AG04450 (cell line): ENCODE results near the gene GLYATL1B. TPM values are rescaled to one million over a fixed set of nuclear protein-coding genes. Genes with fewer than 3 reads are reported as not detected.
A peak's percentile ranks its signal among the peaks of the same experiment; 100 is the strongest.

Experiments
- CTCF ChIA-PET: fragments of 300-600, 350-600 bp; formaldehyde crosslinking; extraction: SDS; loops from one replicate; lab custom pipeline; 2022; ENCODE audit warnings: antibody characterized with exemption, inconsistent platforms; lab: Charles Lee
- POLR2A ChIA-PET: fragments of 350-600 bp; formaldehyde crosslinking; extraction: SDS; loops from one replicate; lab custom pipeline; 2021; ENCODE audit warnings: antibody characterized with exemption, inconsistent platforms; lab: Yijun Ruan, JAX
- DNase-seq: peaks from one replicate; pipeline ENCODE4 v3.0.0-alpha.2; 2011; ENCODE audit warnings: low read depth, low spot score
- H3K27ac ChIP-seq: one replicate; pipeline ENCODE4 v1.5.1; 2012; ENCODE audit warnings: low read depth, low read length, control low read depth
- H3K27me3 ChIP-seq: one replicate; pipeline ENCODE4 v1.6.0; 2012; ENCODE audit warnings: low read length; ENCODE audit not compliant: control insufficient read depth, insufficient read depth
- H3K4me3 ChIP-seq: 2 replicates; pipeline ENCODE4 v1.5.1; 2011; ENCODE audit warnings: mild to moderate bottlenecking, low read depth, low read length, control low read depth
- H3K9me3 ChIP-seq: 2 replicates; pipeline ENCODE4 v1.5.1; 2012; ENCODE audit warnings: low read length; ENCODE audit not compliant: control insufficient read depth, insufficient read depth
- CTCF ChIP-seq: IDR thresholded peaks from 2 replicates; pipeline ENCODE4 v1.5.1; 2011; ENCODE audit warnings: low read depth, low read length, control low read depth, inconsistent platforms
- polyA plus RNA-seq: library from polyadenylated mRNA; depleted of rRNA; stranded (reverse); fragments of >200 nt; gene quantifications from 2 replicates; pipeline ENCODE4 v1.2.3, GENCODE V29; 2011; rRNA removed

The GLYATL1B gene
- polyA plus RNA-seq, 1 experiment = not detected

GRCh38 chr11:59141673-59142460 is 55.8 kb downstream of the GLYATL1B start:
- CTCF ChIA-PET = interaction anchor here (0.6 to 10.5 kb wide), 9 partner anchors 12 to 1760 kb away, joined by 3 to 143 read pairs (median 4); no protein-coding TSS in a partner anchor
- peak overlapping the region; percentile 97 for H3K27ac ChIP-seq
- DNase-seq = no peak
- peak overlapping the region; percentile 90 for H3K4me3 ChIP-seq
- H3K27me3 ChIP-seq = no peaks in the 10 kb centered on the region
- TF ChIP-seq CTCF = no peak
- no peaks in the 10 kb centered on the region; the same call in 1 of the 2 replicates for H3K9me3 ChIP-seq
- POLR2A ChIA-PET = interaction anchor here (0.6 to 1.6 kb wide), 6 partner anchors 16 to 528 kb away, joined by 3 to 8 read pairs (median 4); no protein-coding TSS in a partner anchor

- ChIA-PET CTCF (interaction anchor here (0.8 to 10.5 kb wide), 7 partner anchors 12 to 242 kb away, joined by 3 to 143 read pairs (median 5); no protein-coding TSS in a partner anchor), POLR2A (interaction anchor here (0.6 to 1.6 kb wide), 5 partner anchors 16 to 527 kb away, joined by 3 to 8 read pairs (median 4); no protein-coding TSS in a partner anchor)
- Histone ChIP-seq H3K27me3 (no peaks in the 10 kb centered on the region), H3K4me3 (peak within 1 kb of the TSS; percentile 90), H3K27ac (peak within 1 kb of the TSS; percentile 97), H3K9me3 (no peaks in the 10 kb centered on the region; the same call in 1 of the 2 replicates)
- peak; percentile 43 for TF ChIP-seq CTCF
- DNase-seq = peak; percentile 65
These were observed 56.7 kb downstream of the GLYATL1B start, which contains the start of gene FAM111A for GRCh38 chr11:59142530-59143507. TSS of gene FAM111A (plus strand) at chr11:59142856. CDS start at chr11:59148873, 6,017 bp downstream.

- ChIA-PET CTCF (interaction anchor here (0.5 to 10.5 kb wide), 10 partner anchors 8 to 90 kb away, joined by 3 to 143 read pairs (median 6); partner anchors contain the start of genes DTX4 and FAM111B), POLR2A (interaction anchor here (1.1 to 1.2 kb wide), 2 partner anchors 14 to 37 kb away, joined by 3 read pairs; partner anchors contain the start of gene FAM111B)
- Histone ChIP-seq H3K27me3 (no peaks in the 10 kb centered on the region), H3K27ac (peak overlapping the region; percentile 55), H3K4me3 (peak overlapping the region; percentile 66), H3K9me3 (no peaks in the 10 kb centered on the region; the same call in 1 of the 2 replicates)
- no peak for TF ChIP-seq CTCF
- DNase-seq = no peak
These were observed 58.0 kb downstream of the GLYATL1B start for GRCh38 chr11:59144096-59144495.

Other genes with a start within 250 kb of the GLYATL1B start
- 0.81 and 1.1 TPM in 2 replicates for gene GLYATL2, start 241.6 kb upstream of the GLYATL1B start, polyA plus RNA-seq
- gene GLYATL1, start 146.8 kb upstream of the GLYATL1B start, polyA plus RNA-seq = 0.29 and 0.30 TPM in 2 replicates
- 1.6 and 2.7 TPM in 2 replicates for gene FAM111B, start 20.9 kb downstream of the GLYATL1B start, polyA plus RNA-seq
- 20.6 and 23.1 TPM in 2 replicates for gene FAM111A, start 56.5 kb downstream of the GLYATL1B start, polyA plus RNA-seq
- gene DTX4, start 85.8 kb downstream of the GLYATL1B start, polyA plus RNA-seq = 1.4 and 2.2 TPM in 2 replicates
- gene MPEG1, start 126.6 kb downstream of the GLYATL1B start, polyA plus RNA-seq = not detected in 2 replicates